ENCODE results near the gene DOCK2.

Gene DOCK2

DNA sequence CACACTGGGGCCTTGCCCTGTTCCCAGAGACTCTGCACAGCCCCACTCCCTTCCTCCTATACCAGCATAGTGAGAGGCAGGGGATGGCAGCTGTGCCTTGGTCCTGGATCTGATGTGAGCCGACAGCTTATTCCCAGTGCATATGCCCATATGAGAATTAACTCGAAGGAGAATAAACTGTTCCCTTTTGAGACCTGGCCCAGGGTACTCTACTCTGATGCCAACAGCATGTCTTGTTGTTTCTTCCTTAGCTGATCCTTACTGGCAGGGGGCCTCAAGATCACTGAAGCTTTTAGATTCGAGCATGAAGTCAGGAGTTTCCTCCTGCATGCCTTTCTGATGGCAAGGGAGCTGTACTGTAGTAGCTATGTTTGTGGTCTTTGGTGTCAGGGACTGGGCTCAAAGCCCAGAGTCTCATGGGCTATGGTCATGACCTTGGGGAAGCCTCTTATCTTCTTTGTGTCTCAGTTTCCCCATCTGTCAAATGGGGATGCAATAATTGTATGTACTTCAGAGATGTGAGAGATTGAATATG lies 57.1 kb downstream of the DOCK2 start:
- DNase-seq: no peak

- no peak for DNase-seq
Observed at GRCh38 chr5:169695025-169695625, 58.0 kb downstream of the DOCK2 start.

DNA sequence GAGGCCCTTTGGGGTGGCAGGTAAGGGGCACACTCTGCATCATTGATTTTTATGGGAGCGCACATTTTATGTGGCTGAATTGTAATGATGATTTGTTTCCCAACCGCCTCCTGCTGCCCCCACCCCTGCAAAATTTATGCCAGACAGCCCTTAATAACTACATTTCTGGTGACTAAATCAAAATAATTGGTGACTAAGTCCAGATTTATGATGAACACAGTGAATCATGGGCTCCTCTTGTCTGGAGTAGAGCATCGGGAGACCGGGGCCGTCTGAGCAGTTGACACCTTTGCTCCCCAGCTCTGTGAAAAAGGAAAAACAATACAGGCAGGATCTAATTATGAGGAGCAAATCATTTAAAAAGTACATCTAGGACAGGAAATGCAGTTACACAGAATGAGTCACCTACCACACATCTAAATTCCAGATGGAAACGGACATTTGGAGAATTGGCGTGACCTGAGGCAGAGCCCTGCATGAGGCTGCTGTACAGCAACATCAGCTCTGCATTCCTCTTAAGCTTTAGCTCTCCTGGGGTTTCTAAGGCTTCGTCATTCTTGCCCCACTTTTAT lies 58.9 kb downstream of the DOCK2 start:
- DNase-seq: no peak

DNA sequence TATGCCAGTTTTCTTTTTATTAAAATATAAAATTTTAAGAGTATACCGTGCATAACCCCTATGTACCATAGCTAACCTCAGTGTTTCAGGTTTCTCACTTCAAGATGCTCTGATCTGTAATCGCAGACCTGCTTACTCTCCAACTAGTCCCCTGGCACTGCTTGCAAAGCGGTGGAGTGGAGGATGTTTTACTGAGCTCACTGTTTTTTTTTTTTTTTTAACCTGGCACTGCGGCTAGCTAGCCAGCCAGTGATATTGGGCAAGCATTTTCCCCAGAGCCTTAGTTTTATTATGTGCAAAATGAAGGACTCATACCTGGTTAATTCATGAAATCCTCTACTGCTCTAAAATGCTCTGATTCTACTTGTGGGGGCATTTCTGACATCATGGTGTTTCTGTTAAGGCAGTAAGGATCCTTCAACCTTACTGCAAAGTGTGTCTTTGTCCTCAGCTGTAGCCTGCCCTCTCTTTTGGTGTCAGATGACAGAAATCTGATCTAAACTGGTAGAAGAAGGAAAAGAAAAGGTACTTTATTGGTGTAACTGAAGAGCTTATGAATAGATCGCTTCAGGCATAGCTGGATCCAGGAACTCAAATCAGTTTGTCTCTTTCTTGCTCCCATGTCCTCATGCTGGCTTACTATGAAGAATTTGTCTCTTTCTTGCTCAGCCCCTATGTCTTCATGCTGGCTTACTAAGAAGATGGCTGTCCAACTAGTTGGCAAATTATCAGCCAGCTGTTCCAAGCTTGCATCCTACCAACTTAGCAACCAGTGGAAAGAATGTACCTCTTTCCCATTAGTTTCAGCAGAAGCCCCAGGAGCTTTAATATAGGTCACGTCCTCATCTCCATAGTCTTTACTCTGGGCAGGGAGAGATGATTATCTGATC lies 59.8 kb downstream of the DOCK2 start:
- DNase-seq: no peak

DNA sequence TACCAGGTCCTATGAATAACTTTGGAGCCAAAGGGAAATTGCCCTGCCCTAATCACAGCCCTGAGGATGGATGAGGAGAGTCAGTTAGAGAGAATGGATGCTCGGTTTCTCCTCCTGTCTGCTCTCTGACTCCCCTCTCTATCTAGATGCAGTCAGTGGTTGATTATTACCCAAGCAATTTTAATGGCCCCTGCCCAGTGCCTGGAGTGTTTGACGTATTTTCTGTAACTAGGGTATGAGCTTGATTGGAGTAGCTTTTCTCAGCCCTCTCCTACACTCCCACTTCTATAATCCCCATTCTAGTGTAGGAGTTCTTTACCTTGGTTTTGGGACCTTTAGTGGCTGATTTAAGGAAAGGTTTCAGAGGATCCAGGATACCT lies 60.4 kb downstream of the DOCK2 start:
- DNase-seq: no peak

GRCh38 chr5:169697976-169698375 lies 60.9 kb downstream of the DOCK2 start:
- DNase-seq: no peak

DNA sequence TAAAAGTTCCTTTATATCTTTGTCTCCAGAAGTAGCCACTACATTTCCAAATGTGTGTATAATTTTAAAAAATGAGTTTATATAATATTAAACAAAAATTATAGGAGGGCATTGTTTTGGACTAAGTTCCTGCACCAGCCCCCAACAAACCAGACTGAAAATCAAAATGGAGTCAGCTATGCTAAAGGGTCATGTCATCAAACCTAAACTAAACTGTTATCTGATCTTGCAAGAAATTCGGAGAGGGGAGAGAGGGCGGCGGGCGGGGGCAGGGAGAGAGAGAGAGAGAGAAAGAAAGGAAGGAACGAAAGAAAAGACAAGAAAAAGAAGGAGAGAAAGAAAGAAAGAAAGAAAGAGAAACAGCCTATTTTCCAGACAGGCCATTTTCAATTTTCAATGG lies 63.5 kb downstream of the DOCK2 start:
- DNase-seq: no peak

DNA sequence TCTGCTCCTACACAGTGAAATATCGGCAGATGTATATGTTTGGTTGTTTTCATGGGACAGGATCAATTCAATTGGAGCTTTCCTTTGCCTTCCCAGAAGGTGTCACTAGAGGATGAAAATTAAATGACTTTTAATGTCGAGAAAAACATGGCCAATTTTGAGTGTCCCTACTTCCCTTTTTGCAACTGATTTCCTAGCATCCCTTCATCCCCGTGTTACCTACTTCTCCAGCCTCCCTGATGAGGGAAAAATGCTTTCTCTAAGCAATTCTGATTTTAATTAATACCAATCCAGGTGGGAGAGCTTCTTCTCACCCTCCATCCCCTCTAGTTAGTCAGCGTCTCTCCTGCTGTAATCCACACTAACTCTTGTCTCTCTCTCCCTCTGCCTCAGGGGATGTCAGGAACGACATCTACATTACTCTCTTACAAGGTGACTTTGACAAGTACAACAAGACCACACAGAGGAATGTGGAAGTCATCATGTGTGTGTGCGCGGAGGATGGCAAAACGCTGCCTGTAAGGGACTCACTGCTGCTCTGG lies 64.9 kb downstream of the DOCK2 start:
- no peak for DNase-seq

GRCh38 chr5:169702693-169703481 lies 65.8 kb downstream of the DOCK2 start:
- DNase-seq: no peak

GRCh38 chr5:169703813-169704212 lies 66.7 kb downstream of the DOCK2 start:
- no peak for DNase-seq

DNA sequence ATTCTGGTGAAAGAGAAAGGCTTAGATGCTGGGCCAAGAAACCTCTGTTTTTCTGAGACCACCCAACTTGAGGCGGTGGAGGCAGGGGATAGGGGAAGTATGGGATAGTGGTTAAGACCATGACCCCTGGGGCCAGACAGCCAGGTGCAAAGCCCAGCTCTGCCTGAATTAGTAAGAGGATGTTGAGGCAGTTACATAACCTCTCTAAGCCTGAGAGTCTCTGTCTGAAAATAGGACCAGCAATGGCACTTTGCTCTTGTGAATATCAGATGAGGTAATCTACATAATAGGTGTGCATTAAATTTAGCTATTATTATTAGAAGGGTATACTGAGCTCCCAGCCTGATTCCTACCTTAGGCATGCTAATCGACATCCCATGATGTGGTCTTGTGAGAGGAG lies 68.2 kb downstream of the DOCK2 start:
- no peak for DNase-seq

GRCh38 chr5:169706071-169706470 lies 69.0 kb downstream of the DOCK2 start:
- no peak for DNase-seq

GRCh38 chr5:169706758-169707450 lies 69.8 kb downstream of the DOCK2 start:
- no peak for DNase-seq

- DNase-seq: no peak
Observed at GRCh38 chr5:169707686-169708085, 70.6 kb downstream of the DOCK2 start.

DNA sequence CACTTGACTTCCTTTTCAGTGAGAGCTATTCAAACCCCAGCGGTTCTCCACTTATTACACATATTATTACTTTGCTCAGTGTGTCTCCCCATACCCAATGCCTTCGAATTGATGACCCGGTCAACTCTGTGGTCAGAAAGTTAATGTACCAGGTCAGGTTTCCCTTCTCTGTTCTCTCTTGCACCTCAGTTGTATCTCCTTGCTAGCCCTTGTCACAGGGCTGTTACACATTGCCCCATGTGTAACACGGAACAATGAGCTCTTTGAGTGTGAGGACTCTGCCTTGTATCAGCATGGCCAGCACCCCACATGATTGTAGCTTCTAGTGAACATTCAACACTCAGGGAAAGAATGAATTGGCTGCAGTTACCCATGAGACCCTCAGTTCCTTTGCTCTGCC lies 73.6 kb downstream of the DOCK2 start:
- no peak for DNase-seq

GRCh38 chr5:169711551-169712225 lies 74.6 kb downstream of the DOCK2 start:
- no peak for DNase-seq

GRCh38 chr5:169712428-169712827 lies 75.4 kb downstream of the DOCK2 start:
- no peak for DNase-seq

DNA sequence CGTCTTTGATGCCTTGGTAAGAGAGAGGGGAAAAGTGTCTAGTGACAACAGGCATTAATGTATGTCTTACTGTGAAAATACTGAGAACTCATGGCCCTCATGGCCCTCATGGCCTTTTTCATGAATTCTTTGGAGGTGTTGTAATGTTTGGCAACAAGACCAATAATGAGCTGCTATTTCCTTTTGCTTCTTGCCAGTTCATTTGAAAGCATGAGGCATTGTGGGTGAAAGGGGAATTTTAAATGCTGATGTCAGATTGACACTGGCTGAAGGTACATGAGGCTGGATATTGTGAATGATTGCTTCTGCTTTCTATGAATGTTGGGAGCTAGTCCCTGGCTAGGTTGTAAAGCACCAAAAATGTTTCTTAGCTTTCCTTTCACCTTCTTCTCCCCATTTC lies 79.2 kb downstream of the DOCK2 start:
- DNase-seq: no peak

DNA sequence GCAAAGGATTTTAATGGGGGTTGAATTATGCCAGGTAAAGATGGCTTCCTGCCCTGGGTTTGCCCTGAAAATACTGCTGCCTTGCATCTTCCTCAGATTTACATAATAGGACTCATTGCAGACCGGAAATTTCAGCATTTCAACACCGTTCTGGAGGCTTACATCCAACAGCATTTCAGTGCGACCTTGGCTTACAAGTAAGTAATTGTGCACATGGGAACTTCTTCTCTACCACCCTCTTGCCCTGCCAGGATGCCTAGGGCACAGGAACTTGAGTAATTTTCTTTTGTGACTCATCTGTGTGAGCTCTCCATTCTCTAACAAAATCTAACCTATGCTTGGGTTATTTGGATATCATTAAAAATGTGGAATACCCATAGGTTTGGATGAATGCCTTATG lies 80.2 kb downstream of the DOCK2 start:
- no peak for DNase-seq

- DNase-seq: no peak
Observed at GRCh38 chr5:169719360-169720314, 82.6 kb downstream of the DOCK2 start.

Measured in femur (tissue), 1 donor.